AG09319 (cell line): ENCODE measurements around the gene FZD1.
"Not testable (repeated sequence)": the region's sequence is repeated elsewhere in the genome, so short reads cannot be mapped to it uniquely, and the experiment has no call there.

Source experiments
- DNase-seq: peaks from one replicate; pipeline ENCODE4 v3.0.0-alpha.2; 2010; ENCODE audit warnings: low read depth; ENCODE audit errors: extremely low read depth
- TF ChIP-seq, protein P1 (sequence below): IDR thresholded peaks from 2 replicates; pipeline ENCODE4 v1.5.1; 2011; ENCODE audit warnings: low read depth, mild to moderate bottlenecking, inconsistent platforms, low read length, moderate library complexity

Gene FZD1

DNA sequence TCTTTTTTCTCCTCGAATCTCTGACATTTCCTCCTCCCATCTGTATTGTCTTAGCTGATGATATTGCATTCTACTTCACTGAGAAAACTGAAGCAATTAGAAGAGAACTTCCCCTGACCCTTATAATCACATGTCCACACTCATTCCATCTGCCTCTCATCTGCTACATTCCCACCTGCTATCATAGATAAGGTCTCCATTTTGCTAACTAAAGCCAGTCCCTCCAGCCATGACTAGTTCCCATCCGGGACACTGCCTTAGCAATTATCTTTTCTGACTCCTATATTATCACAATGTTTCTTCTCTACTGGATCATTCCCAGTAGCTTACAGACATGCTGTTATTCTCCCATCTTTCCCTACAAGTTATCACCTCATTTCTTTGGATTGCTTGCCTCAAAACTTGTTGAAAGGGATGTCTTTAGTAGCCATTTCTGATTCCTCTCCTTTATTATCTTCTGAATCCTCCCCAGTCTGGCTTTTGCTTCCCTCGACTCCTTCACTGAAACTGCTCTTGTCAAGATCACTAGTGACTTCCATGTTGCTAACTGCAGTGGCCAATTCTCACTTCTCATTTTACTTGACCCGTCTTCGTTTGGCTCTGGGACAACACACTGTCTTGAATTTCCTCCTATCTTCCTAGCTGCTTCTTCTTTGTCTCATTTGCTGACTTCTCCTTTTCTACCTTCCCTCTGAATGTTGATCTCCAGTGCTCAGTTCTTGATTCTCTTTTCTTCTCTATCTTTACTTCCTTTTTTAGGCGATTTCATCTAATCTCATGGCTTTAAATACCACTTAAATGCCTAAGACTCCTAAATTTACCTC is 35.9 kb downstream of the FZD1 start:
- DNase-seq = no peak
- TF ChIP-seq, protein P1, sequence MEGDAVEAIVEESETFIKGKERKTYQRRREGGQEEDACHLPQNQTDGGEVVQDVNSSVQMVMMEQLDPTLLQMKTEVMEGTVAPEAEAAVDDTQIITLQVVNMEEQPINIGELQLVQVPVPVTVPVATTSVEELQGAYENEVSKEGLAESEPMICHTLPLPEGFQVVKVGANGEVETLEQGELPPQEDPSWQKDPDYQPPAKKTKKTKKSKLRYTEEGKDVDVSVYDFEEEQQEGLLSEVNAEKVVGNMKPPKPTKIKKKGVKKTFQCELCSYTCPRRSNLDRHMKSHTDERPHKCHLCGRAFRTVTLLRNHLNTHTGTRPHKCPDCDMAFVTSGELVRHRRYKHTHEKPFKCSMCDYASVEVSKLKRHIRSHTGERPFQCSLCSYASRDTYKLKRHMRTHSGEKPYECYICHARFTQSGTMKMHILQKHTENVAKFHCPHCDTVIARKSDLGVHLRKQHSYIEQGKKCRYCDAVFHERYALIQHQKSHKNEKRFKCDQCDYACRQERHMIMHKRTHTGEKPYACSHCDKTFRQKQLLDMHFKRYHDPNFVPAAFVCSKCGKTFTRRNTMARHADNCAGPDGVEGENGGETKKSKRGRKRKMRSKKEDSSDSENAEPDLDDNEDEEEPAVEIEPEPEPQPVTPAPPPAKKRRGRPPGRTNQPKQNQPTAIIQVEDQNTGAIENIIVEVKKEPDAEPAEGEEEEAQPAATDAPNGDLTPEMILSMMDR = no peak; the same call in 1 of the 2 replicates

DNA sequence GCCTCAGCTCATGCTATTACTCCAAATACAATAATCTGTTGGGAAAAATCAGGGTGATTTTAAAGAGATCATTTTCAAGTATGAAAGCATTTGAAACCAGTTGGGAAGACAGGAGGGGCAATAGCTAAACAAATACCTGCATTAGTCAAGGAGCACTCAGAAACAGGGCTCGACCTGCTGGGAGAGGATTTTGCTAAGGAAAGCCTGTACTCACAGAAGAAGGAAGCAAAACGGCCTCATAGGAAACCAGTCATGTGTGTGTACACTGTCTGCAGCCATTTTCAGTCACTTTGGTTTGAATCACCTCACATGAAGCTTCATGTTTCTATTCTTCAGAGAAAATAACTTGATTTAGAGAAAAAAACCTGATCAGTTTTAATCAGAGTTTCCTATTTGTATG is 38.6 kb downstream of the FZD1 start:
- DNase-seq = no peak
- TF ChIP-seq, protein P1 = no peak

DNA sequence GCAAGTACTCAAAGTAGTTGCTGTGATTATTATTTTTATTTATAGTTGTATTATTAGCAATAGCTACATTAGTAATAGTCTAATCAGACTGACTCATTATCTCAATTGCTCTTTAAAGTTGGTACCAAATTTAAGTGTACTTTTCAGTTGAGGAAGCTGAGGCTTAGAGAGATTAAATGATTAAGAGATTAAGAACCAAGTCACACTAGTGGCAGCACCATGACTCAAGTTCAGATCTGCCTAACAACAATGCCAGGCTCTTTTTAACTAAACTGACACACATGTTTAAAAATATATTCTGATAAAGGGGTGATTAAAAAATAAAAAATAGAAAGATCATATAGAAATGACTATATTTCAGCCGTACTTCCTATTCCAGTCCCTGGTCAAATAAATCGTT is 42.0 kb downstream of the FZD1 start:
- TF ChIP-seq, protein P1 = no peak

DNA sequence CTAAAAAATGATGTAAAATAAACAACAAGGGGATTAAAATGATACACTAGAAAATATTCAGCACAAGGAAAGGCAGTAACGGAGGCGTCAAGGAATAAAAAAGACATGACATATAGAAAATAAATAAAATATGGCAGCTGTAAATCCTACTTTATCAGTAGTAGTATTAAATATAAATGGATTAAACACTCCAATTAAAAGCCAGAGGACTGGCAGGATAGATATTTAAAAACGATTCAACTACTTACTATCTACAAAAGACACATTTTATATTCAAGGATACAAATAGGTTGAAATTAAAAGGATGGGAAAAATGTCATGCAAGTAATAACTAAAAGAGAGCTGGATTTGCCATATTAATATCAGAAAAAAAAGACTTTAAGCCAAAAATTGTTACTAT is 43.2 kb downstream of the FZD1 start:
- DNase-seq = no peak
- TF ChIP-seq, protein P1 = no peak

More for the DNA sequence above, 42.0 kb downstream of the FZD1 start:
- DNase-seq = no peak

DNA sequence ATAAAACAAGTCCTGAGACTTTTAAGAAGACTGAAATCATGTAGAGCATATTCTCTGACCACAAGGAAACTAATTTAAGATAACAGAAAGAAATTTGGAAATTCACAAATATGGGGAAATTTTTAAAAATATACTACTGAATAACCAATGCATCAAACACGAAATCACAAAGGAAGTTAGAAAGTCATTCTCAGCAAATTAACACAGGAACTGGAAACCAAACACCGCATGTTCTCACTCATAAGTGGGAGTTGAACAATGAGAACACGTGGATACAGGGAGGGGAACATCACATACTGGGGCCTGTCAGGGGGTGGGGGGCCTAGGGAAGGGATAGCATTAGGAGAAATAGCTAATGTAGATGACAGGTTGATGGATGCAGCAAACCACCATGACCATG is 44.0 kb downstream of the FZD1 start:
- not testable (repeated sequence) for DNase-seq

DNA sequence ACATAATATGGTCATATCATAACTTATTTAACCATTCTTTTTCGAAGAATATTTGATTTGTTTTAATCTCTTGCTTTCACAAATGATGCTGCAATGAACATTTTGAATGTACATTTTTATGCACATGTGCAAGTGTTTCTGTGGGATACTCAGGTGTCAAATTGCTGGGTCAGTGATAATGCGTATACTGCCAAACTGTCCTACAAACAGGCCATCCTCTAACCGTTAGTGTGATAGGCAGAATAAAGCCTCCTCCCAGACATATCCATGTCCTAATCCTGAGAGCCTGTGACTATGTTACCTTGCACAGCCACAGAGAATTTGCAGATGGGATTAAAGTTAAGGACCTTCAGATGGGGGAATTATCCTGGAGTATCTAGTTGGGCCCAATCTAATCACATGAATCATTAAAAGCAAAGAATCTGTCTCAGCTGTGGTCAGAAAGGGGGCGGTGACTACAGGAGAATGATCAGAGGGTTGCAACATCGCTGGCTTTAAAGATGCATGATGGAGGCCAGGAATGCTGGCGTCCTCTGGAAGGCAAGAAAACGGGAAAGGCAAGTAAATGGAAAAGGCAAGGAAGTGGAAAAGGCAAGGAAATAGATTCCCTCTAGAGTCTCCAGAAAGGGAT is 46.7 kb downstream of the FZD1 start:
- peak; percentile 61 for DNase-seq
- TF ChIP-seq, protein P1 = no peak

DNA sequence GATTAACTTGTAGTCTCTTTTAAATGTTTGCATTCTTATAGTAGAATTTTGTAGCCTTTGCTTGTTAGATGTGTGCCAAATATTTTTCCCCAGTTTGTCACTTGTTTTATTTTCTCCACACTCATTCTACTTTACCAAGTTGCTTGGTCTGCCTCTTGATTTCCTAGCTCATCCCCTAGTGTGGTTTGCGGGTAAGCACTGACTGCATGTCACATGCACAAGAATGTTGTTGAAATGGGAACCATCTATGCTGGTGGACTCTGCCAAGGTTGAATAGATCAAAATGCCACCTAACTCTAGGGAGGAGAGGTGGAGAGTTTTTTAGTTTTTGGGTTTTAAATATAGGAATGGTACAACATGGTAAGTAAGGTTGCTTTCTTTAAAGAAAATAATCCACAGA is 47.6 kb downstream of the FZD1 start:
- DNase-seq = no peak
- TF ChIP-seq, protein P1 = no peak
